Medulla oblongata (tissue), 1 donor: ENCODE results near the gene OR10T2.
"Not testable (repeated sequence)": the region's sequence is repeated elsewhere in the genome, so short reads cannot be mapped to it uniquely, and the experiment has no call there.

Experiments
- DNase-seq: peaks from one replicate; pipeline ENCODE4 v3.0.0-alpha.2; 2015; ENCODE audit errors: extremely low spot score

OR10T2 gene

GRCh38 chr1:158356616-158357015 is 42.6 kb downstream of the OR10T2 start:
- DNase-seq: no peak

- DNase-seq: no peak
Observed at GRCh38 chr1:158355773-158356285, 43.4 kb downstream of the OR10T2 start.

- no peak for DNase-seq
Observed at GRCh38 chr1:158354255-158354654, 45.0 kb downstream of the OR10T2 start.

DNA sequence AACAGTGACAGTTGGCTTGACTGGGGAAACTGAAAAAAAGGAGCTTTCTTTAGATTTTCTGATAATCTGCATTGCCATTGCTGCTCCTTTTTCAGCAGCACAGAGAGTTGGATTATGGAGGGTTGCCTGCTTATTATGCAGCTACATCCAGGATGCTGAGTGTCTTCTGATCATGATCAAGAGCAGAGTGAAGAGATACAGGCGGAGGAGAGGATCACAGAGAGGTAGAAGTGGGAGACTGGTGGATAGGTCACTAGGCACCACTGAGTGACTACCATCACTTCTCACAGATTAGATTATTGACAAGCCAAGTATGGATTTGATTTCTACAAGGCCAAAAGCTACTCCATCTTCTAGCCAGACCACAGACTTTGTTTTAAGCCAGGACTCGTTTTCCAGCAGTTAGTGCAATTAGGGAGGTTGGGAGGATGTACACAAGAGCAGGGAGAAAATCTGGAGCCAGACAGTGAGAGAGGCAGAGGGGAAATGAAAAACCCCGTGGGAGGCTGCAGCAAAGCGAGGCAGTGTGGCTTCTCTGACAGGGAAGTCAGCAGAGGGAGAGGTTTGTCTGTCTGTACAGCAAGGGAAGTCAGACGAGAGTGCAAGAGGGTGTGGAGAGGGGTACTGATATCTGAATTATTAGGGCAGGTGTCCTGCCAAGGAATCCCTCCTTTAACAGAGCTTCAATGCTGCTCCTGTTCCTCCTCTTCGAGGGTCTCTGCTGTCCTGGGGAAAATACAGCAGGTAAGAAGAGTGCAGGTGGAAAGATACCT is 45.8 kb downstream of the OR10T2 start, which contains the start of gene CD1E:
CD1E (plus strand) TSS at position 592 of the 773 bp plus-strand sequence; CDS start at position 687, 95 bp downstream.
- DNase-seq: peak; percentile 10

DNA sequence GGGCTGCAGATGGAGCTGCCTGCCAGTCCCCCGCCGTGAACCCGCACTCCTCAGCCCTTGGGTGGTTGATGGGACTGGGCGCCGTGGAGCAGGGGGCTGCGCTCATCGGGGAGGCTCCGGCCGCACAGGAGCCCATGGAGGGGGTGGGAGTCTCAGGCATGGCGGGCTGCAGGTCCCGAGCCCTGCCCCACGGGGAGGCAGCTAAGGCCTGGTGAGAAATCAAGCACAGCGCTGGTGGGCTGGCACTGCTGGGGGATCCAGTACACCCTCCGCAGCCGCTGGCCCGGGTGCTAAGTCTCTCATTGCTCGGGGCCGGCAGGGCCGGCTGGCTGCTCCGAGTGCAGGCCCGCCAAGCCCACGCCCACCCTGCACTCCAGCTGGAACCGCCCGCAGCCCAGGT is 50.3 kb downstream of the OR10T2 start:
- DNase-seq: not testable (repeated sequence)
